Islet of Langerhans (tissue), 1 donor: ENCODE results near the gene THSD8.
"Not testable (repeated sequence)": the region's sequence is repeated elsewhere in the genome, so short reads cannot be mapped to it uniquely, and the experiment has no call there.

Experiments
- FAIRE-seq: peaks from one replicate; lab custom pipeline; 2011; peaks lifted over from hg19 to GRCh38; lab: Jason Lieb, UNC

THSD8 gene

DNA sequence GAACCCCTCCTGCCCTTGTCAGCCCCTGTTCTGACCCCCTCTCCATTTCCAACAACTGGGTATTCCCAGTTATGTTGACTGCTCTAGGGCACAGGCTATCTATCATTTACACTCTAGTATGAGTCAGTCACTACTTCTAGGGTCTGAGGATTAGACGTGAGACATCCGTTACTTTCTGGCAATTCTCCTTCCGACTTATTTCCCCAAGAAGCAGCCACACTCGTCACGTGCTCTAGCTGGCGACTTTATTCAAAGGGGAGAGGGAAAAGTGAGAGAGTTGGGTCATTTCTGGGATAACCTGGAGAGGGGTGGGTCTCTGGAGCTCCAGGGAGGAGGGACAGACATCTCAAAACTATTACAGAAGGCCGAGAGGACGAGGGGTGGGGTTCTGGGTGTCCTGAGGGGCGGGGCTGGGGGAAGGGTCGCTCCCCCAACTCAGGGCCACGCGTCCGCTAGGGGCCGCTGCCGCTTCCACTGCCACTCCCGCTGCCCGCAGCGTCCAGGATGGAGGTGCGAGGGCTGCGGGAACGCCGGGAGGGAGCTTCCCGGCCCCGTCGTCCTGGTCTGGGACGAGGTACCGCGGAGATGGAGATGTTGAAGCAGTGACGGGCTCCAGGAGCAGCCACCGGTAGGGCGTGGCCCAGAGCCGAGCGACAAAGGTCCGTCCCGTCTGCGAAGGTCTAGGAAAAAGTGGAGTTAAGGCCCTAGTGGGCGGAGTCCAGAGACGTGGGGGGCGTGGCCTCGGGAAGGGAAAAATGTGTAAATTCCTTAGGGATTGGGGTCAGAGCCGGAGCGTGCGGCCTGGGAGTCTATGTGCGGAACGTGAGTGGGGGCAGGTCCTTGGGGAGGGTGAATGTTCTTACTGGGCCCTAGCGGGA, 23.6 kb downstream of the THSD8 start:
- FAIRE-seq, result no peak

DNA sequence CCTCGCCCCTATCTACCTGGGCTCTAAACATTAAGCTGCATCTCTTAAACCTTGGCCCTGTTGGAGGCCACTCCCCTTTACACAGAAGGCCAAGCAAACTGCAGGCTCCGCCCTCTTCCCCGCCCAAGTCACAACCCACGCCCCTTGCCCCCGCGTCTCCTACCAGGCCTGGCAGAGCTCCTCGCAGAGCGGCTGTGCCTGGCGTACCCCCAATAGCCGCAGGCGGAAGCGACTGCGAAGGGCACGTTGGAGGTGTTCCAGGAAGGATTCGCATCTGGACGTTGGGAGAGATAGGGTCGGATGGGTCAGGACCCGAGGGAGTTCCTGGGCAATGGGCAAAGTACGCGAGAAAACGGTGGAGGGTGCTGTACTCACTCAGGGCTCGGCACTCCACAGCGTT, 26.6 kb downstream of the THSD8 start:
- no peak for FAIRE-seq

DNA sequence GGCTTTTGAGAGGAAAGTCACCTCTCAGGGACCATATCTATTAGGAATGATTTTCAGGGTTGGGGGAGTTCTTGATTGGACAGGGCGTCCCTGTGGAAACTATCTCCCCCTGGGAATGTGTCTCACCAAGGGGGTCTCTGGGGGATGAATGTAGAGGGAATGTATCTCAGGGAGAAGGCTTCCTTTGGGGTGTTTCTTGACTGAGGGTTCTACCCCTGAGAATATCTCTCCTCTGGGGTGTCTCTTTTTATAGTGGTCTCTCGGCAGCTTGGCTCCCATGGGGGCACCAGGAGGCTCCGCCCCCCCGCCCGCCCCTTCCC, 31.5 kb downstream of the THSD8 start:
- no peak for FAIRE-seq

DNA sequence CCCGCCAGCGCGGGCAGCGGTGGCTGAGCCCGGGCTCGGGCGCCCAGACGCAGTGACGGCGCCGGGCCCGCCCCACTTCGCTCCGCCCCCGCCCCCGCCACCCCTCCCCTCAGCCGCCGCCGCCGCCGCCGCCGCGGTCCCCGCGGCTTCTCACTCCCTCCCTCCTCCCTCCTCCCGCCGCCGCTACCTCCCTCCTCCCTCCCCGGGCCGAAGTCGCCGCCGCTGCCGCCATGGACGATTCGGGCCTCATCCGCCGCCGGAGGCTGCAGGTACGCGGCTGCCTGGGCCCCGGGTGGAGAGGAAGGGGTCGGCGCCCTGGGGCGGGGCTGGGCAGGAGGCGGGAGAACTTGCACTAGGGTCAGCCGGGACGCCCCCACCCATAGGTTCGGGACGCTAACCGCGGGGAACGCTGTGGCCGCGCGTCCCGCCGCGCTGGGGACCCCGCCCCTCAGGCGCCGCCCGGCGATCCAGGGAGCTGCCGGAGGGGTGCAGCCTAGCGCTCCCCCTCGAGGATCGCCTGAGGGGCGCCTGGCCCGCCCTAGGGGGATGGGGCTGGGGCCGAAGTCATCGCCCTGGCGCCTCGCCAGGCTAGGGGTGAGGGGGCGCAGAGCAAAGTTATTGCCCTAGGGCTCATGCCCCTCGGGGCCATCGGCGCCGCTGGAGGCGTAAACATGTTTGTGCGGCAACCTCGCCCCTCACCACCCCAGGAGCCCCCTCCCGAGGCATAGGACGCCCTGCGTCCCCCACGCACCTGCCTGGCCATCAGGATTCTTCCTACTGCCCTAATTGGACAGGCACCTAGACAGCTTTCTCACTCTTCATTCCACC, 32.1 kb downstream of the THSD8 start:
- no peak for FAIRE-seq

DNA sequence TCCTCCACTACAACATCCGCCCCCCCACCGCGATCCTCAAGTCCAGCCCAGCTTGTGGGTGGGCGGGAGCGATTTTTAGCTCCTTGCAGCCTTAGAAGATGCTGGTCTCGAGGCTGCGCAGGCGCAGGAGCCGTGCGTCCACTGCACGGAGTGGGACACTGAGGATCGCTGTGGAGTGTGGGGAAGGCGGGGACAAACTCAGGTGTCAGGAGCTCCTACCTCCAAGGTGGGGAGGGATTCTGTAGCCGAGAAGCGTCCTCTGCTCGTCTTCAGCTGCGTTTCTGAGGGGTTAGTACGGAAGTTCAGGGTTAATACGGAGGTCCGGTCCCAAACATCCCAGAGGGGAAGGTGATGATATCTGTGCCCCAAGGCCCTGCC, 32.7 kb downstream of the THSD8 start, which contains the start of gene RTBDN:
Gene RTBDN, minus strand, starts transcription at position 14 of the 378 bp plus-strand sequence. CDS start 4,600 bp downstream, outside the sequence.
- no peak for FAIRE-seq

DNA sequence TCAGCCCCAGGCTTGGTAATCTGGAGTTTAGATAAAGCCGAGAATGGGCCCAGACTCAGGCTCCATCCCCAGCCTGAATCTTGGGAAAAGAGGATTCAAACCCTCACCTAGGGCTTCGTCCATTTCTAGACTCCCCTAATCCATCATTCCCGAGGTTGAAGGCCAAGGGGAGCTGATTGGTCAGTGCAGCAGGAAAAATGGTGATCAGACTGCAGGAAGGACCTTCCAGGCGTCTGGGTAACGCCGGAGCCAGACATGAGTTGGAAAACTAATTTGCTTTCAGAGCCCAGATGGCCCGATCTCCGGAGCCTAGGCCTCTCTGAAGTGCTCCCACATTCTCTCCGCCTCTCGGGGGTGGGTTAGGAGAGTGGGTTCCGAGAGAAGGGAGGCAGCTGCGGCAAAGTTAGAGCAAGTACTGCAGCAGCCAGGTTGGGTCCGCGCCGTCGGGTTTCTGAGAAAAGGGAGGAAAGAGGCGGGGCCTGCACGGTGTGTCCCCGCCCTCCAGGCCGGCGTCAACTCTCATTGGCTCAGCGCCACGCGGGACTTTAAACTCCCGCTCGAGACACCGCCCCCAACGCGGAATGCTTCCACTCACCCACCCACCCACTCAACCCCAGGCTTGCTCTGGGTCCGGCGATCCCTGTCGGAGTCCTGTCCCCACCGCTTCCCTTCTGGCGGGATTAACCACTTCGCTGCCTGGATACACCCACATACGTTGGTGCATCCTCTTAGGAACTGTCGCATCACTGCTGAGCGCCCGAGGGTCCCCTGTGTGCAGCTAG, 33.3 kb downstream of the THSD8 start:
- FAIRE-seq, result no peak

DNA sequence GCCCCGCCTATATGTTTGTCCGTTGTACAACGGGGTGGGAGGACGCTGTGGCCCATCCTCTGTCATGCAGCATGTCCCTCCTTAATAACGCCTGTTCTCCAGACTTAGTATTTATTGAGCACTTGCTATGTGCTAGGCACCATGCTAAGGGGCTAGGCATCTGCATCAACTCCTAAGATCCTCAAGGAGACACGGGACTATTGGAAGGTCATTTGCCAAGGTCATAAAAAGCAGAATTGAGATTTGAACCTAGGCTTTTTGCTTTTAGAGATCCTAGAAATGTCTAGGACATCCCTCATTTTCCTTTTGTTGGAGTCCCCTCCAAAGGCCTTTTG, 34.6 kb downstream of the THSD8 start:
- FAIRE-seq, result no peak

DNA sequence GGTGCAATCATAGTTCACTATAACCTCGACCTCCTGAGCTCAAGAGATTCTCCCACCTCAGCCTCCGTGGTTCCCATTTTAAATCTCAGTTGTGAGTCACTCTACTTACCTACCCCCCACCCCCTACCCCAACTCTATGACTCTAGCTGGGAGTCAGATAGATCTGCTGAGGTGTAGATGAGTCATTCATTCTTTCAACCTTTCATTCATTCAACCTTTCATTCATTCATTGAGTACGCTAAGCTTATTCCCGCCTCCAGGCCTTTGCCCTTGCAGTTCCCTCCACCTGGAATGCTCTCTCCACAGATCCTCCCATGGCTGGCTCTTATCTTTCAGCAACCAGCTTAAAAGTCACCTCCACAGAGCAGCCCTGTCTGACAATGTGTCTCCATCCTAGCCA, 35.4 kb downstream of the THSD8 start:
- no peak for FAIRE-seq

DNA sequence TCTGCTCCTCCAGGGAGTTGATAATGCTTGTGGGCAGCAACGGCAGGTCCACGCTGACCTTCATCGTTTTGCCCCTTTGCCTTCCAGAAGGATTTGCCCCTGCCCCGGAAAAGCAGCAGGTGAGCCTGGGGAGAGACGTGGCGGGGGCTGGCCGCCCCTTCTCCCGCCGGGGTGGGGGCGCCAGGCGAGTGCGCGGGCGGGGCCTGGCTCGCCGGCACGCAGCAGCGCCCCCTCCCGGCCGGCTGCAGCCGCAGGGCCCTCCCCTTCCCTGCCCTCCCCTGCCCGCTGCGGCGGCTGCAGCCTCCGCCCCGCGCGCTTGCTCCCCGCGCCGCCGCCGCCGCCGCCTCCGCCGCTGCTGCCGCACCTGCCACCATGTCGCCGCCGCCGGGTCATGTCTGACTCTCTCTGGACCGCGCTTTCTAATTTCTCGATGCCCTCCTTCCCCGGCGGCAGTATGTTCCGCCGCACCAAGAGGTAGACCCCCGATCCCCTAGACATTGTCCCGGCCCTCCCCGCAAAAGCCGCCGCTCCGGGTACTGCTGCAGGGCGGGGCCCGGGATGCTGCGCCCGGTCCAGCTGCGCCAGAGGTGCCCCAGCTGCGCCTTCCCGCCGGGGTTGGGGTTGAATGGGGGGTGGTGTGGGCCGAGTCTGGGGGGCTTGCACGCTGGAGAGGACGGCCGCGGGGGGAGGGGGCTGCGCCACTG, 36.5 kb downstream of the THSD8 start, which contains the start of gene MAST1:
Gene MAST1, plus strand, starts transcription at position 334 of the 704 bp plus-strand sequence. Its CDS starts 58 bp downstream, at position 392.
- FAIRE-seq, result no peak

DNA sequence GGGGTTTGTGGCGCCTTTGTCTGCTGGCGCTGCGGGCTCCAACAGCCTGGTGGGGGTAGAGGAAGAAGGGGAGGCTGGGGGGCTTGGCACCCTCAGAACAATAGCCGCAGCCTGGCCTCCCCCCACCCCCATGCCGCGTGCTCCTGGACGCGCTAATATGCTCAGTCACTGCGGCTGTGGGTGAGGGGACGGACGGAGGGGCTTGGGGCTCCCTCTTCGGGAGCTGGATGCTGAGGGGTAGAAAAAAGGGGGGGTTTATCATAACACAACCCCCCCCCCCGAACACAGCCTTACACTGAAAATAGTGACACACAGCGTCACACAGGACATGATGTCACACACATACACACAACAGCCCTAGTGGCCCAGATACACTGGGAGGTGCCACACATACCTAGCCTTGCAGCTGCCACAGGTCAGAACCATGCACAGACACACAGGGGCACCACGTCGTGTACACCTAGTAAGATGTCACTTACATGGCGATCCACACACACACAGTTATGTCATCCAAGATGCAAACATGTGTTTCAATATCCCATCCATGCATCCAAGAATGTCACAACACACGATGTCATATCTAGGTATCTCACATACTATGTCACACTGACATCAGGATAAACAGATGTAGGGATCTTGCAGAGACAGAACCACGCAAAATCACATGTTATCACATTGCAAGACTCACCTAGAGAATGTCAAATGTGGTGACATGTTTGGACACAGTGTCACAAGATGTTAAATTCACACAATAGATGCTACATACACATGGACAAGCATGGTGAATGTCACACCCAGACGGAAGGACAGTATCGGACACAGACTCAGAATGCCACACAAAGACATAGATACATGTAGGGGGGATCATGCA, 37.3 kb downstream of the THSD8 start:
- no peak for FAIRE-seq

DNA sequence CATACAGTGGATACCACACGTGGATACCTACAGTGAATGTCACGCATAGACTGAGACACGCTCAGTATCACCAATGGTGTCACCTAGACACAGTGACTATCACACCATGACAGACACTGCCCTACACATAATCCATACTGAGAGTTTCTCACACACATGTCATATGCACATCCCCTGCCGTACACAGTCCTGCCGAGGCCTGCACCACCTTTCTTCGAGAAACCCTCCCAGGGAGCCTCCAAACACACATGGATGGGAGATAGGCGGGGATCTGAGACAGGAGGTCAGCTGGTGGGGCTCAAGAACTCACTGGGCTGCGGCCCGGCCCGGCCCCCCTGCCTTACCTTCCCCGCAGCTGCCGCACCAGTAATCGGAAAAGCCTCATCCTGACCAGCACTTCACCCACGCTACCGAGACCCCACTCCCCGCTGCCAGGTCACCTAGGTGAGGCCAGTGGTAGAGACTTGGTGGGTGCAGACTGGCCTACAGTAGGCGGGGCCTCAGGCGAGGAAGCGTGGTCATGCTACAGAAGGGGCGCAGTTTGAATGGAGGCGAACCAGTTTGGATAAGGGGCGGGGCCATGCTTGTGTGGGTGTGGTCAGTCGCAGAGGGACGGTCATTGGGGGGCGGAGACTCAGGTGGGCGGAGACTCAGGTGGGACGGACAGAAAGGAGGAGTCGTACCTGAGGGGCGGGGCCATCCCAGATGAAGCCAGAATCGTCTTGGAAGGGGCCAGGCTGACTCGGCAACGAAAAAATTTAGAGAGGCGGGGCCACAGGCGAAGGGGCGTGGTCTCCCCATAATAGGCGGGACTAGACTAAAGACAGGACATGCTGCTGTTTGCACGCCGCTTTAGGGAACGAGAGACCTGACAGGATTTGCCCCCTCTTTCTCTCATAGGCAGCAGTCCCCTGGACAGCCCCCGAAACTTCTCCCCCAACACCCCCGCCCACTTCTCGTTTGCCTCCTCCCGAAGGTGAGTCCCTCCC, 38.5 kb downstream of the THSD8 start:
- FAIRE-seq, result no peak

DNA sequence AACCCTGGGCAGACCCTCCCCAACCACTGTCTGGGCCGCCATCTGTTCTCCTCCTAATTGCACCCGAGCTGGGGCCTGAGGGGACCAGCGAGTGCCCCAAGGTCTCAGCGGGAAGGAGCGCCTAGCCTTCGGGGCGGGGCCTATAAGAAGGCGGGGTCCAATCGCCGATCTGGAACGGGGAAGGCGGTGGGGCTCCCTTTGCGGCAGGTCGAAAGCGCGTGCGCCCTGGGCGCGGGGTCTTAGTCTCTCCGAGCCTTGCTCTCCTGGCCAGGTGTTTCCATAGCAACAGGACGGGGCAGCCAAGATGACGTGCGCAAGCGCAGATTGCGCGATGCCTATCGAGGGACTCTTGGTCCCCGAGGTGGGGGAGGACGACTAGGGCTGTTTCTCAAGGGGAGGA, 39.2 kb downstream of the THSD8 start:
- no peak for FAIRE-seq

DNA sequence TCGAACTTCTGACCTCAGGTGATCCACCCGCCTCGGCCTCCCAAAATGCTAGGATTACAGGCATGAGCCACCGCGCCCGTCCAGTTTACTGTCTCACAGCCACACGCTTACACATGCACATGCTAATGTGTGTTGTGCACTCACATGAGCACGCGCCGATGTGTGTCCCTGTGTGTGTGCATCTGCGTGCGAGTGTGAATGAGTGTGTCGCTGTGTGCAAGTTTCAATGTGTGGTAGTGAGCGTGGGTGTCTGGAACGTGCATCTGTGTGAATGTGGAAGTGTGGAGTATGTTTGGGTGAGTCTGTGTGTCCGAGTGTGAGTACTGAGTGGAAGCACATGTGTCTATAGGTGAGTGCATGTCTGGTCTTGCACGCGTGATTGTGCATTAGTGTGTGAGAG, 40.6 kb downstream of the THSD8 start:
- no peak for FAIRE-seq

DNA sequence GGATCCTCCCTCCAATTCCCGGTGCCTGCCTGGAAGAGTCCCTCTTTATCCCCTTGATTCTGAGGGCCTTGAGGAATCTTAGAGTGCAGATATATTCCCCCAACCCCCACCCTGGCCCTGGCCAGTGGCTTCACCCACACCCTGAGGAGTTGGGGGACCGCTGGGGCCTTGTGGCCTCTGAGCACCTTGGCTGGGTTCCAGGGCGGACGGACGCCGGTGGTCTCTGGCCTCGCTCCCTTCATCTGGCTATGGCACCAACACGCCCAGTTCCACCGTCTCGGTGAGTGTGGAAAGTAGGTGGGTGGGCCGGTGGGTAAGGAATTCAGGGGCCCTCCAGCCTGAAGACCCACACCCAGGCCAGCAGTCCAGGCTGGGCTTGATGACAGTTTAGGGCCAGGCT, 41.5 kb downstream of the THSD8 start:
- FAIRE-seq, result no peak

DNA sequence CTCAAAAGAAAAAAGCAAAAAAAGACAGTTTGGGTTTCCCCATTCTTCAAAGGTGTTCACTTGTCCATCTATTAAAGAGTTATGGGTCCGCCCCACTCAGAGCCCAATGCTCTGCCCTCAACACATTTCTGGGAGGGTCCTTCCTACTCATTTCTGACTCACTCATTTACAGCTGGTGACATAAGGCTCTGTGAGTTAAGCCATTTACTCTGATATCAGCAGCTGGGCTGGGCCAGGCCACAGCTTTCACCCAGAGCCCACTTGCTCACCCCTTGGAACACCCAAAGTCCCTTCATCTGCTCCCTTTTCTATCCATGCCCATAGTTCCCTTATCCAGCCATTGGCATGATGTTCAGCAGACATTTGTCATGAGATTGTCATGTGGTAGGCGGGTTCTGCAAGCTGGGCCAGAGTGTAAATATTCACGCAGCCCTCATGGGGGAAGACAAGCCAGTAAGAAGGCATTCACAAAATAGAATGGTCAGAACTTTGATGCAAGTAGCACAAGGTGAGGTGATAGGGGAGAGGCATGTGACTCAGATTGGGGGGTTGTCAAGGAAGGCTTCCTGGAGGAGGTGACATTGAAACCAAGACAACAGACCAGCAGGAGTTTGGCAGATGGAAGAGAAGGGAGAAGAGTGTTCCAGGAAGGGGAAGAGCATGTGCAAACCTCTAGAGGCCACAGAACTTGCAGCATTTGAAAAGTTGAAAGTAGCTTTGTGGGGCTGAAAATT, 42.3 kb downstream of the THSD8 start:
- FAIRE-seq, result no peak

DNA sequence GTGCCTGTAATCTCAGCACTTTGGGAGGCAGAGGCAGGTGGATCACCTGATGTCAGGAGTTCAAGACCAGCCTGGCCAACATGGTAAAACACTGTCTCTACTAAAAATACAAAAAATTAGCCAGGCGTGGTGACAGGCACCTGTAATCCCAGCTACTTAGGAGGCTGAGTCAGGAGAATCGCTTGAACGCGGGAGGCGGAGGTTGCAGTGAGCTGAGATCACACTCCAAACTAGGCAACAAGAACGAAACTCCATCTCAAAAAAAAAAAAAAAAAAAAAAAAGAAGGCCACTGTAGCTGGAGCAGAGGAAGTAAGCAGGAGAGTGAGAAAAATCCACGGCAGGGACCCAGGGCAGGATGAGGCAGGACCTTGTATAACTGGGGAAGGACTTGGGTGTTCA, 44.7 kb downstream of the THSD8 start:
- FAIRE-seq, result not testable (repeated sequence)

DNA sequence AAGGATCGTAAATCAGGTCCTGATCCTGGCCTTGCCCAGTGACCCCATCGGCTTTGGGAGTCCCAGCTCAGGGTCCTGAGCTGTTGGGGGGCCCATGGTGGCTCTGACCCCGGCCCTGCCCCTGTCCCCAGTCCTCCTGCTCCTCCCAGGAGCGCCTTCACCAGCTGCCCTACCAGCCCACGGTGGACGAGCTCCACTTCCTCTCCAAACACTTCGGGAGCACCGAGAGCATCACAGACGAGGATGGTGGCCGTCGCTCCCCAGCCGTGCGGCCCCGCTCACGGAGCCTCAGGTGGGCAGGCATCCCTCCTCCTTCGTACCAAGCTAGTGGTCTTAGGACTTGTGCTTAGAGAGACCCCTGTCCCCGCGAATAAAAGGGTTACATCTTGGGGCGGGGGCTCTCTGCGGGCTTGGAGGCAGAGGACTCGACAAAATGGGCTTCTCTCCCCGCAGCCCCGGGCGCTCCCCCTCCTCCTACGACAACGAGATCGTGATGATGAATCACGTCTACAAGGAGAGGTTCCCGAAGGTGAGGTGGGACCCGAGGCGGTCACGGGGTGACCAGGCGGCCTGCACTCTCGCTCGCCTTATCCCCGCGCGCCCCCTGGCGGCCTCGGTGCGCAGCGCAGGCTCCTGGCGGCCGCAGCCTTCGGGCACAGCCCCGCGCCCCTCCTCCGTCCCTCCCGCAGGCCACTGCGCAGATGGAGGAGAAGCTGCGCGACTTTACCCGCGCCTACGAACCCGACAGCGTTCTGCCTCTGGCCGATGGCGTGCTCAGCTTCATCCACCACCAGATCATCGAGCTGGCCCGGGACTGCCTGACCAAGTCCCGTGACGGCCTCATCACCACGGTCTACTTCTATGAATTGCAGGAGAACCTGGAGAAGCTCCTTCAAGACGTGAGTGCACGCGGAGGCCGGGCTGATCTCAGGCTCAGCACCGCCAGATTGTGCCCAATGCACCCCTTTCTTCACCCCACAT, 45.6 kb downstream of the THSD8 start:
- no peak for FAIRE-seq
